LoVo (cell line): ENCODE data around the gene ADGRE2.
"Not testable (repeated sequence)": the region's sequence is repeated elsewhere in the genome, so short reads cannot be mapped to it uniquely, and the experiment has no call there.

Source experiments
- DNase-seq: peaks from one replicate; pipeline ENCODE4 v3.0.0-alpha.2; 2016; ENCODE audit warnings: low spot score

Gene ADGRE2

DNA sequence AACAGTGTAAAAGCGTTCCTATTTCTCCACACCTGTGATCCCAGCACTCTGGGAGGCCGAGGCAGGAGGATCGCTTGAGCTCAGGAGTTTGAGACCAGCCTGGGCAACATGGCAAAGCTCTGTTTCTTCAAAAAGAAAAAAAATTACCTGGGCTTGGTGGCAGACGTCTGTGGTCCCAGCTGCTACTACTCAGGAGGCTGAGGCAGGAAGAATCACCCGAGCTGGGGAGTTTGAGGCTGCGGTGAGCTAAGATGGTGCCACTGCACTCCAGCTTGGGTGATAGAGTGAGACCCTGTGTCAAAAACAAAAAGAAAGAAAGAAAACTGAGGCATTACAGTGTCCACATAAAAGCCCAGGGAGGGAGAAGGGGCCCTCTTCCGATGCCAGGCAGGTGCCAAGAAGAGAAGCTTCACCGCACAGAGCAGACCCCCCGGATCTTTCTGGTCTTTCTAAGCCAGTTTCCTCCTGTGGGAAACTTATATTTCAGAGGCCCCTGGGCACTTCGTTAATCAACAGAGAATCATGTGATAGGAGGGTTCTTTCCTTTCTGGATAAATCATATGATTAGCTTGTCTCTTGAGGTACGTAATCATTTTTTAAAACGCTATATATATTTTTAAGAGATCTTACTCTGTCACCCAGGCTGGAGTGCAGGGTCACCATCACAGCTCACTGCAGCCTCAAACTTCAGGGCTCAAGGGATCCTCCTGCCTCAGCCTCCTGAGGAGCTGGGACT lies at the start of gene ADGRE2:
ADGRE2 (minus strand) TSS at position 451 of the 736 bp plus-strand sequence. CDS start 1,804 bp downstream, outside the sequence.
- not testable (repeated sequence) for DNase-seq

DNA sequence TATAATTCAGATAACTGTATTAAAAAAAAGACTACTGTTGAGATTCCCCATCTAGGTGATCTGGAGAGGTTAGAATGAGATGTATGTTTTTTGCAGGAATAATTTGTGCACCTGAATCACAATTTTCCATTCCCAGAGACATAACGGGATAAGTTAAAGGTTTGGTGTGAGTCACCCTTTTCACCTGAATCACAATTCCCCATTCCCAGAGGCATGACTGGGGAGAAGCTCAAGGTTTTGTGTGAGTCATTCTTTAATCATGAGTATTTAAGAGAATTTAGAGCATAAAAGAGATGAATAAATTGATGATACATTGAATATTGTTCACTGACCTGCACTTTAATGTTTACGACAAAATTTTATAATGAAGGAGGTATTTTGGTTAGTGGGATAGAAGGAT lies 47.6 kb upstream of the ADGRE2 start:
- DNase-seq = no peak

DNA sequence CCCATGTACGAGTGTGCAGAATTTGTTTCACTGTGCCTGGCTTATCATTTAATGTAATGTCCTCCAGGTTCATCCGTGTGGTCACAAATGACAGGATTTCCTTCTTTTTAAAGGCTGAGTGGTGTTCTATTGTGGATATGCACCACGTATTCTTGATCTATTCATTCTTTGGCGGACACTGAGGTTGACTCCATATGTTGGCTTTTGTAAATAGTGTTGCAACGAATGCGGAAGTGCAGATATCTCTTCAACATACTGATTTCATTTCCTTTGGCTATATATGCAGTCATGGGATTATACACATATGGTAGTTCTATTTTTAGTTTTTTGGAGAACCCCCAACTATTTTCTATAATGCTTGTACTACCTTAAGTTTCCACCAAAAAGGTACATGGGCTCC lies 43.6 kb upstream of the ADGRE2 start:
- DNase-seq = no peak

DNA sequence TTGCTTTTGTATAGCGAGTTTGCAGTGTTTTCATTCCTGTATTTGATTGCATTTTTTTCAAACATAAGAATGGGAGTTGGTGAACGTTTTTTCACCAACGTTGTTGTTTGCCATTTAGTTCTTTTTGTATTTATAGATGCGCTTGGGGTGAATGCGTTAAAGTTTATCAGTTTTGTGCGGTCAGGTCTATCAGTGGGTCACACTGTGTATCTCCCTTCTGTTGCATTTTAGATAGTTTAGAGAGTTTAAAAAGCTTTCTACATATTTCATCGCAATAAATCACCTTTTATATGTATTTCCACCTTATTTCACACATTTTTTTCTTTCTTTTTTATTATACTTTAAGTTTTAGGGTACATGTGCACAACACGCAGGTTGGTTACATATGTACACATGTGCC lies 40.2 kb upstream of the ADGRE2 start:
- no peak for DNase-seq

DNA sequence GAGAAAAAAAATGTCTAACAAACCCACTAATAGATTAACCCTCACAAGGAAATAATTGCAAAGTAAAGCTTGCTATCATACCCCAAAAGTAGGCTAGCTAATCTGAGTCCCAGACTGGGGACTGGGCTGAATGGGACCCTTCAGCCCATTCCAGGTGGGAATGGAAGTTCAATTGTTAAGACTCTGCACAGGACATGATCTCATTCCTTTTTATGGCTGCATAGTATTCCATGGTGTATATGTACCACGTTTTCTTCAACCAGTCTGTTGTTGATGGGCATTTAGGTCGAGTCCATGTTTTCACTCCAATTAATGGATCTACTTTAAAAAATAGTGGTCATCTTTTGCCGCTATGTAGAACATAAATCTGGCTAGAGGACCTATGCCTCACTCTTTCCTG lies 38.7 kb upstream of the ADGRE2 start:
- DNase-seq = no peak

DNA sequence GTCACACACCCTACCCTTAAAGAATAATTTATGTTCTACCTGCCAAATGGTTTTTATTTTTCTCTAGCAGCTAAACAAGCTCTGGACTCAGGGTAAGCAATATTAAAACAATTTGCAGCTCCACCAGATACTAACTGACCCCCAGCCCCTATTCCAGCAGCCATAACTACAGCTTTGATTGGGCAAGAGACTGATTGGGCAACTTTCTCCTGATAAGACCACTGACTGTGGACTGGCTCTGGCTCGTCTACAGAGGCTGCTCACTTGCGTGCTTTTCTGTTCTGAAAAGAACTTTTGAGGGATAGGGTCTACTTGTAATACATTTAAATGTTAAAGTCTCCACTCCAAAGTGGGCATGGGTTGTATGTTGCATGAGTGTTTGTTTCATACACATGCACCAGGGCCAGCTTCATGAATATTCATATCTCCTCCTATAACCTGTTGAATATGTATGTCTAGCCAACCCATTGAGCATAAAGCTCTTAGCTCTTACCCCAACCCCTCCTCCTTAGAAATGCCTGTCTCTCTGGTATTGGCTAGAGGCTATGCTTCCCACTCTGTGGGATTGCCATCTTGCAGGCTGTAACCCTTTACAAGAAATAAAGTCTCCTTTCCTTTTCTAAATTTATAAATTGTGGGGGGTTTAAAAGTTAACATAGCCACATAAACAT lies 36.8 kb upstream of the ADGRE2 start:
- DNase-seq = no peak

DNA sequence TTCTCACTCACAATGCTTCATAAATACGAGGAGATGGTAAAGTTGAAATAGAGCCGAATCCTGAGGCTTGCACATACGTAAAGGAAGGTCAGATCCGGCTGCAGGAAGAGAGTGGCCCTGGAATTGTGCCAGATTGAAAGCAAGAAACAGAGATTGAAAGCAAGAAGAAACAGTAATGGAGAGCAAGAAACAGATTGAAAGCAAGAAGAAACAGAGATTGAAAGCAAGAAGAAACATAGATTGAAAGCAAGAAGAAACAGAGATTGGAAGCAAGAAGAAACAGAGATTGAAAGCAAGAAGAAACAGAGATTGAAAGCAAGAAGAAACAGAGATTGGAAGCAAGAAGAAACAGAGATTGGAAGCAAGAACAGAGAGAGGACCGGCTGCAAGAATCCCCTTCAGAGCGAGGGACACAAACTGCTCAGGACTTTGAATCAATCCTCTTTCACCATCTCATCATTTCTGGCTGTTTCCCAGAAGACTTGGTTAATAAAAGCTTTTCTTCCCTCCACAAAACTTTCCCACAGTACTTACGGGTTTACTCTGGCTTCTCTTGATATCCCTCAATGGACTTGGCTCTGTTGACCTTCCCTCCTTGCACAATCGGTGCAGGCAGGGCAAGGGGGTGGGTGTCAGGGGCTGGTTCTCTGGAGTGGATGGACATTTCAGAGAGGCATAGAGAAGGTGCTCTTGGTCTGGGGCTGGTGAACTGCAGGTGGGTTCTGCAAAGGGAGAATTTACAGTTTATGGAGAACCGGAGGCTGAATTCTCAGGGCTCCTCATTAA lies 31.1 kb upstream of the ADGRE2 start:
- no peak for DNase-seq

DNA sequence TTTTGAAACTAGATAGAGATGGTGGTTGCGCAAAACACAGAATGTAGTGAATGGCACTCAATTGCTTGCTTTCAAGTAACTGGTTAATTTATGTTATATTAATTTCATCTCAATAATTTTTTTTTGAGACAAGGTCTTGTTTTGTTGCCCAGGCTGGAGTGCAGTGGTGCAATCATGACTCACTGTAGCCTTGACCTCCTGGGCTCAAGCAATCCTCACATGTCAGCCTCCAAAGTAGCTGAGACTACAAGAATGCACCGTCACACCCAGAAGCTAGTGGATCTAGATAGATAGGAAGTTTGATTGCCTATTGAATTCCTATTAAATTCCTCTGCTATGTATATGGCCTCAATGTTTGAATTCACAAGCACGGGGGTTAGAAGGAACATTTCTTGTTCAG lies 26.4 kb upstream of the ADGRE2 start:
- no peak for DNase-seq

DNA sequence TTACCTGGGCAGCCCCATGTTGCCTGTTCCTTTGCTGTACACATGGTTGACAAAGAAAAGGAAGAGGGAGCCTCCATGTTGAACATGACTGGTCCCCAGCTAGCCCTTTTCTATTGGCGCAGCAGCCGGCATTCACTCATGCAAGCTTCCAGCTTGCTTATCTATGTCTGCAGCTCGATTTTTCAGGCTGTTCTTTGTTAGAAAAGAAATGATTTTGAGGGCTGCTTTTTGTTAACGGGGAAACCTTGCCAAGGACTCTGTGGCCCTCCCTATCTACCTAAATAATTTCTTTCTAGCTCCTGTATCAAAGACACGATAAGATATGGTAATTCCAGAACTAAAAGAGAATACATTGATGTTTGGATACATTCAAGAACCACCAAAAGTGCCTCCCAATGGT lies 20.4 kb upstream of the ADGRE2 start:
- DNase-seq = no peak

DNA sequence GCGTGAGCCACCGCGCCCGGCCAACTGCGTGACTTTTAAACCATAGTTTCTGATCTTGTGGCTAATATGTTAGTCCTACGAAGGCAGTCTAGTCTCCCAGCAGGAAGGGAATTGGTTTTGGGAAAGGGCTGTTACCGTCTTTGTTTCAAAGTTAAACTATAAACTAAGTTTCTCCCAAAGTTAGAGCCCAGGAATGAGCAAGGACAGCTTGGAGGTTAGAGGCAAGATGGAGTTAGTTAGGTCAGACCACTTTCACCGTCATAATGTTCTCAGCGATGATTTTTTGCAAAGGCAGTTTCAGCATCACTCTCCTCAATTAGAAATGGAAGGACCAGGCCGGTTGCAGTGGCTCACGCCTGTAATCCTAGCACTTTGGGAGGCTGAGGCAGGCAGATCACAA lies 17.7 kb upstream of the ADGRE2 start:
- DNase-seq = no peak

DNA sequence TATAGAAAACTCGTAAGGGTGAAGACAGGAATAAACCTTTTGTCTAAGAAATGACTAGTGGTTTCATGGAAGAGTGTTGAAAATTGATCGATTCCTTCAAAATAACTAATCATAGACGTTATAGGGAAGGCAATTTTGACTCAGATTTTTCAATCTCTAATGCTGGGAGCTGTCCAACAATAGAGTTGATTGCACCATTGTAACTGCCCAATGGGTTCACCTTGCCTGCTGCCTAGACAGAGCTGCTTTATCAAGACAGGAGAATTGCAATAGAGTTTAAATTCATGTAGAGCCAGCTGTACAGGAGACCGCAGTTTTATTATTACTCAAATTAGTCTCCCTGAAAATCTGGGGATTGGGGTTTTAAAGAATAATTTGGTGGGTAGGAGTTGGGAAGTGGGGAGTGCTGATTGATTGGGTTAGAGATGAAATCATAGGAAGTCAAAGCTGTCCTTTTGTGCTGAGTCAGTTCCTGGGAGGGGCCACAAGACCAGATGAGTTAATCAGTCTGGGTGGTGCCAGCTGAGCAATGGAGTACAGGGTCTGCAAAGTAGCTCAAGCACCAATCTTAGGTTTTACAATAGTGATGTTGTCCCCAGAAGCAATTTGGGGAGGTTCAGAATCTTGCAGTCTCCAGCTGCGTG lies 16.8 kb upstream of the ADGRE2 start:
- no peak for DNase-seq

DNA sequence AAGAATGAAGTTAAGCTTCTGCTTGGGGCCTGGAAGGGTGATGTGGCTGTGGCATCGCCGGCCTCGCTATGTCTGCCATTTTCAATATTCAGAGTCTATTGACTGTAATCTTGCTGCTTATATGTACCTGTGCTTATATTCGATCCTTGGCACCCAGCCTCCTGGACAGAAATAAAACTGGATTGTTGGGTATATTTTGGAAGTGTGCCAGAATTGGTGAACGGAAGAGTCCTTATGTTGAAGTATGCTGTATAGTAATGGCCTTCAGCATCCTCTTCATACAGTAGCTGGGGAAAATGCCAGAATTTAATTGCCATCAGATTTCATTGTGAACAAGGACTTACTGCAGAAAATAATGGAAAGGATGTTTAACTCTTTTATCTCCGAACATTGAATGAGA lies 13.9 kb upstream of the ADGRE2 start:
- not testable (repeated sequence) for DNase-seq

DNA sequence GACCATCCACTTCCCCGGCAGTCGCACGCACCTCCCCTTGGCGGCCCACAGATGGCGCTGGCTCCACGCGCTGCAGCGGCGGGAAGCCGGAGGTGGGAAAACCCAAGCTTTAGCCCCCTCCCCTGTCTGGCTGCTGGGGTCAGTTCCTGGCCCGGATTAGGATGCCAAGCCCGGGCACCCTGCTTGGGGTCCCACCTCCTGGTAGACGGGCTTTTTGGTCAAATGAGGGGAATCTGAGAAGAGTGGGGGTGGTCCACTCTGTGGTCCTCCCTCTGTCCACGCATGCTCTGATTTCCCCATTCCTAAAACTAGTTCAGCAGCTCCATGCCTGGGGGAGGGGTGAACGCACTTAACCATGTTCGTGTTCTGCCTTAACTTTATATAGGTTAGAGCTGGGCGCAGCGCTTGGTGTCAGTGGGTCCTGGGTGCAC lies 8.1 kb upstream of the ADGRE2 start:
- DNase-seq = no peak

DNA sequence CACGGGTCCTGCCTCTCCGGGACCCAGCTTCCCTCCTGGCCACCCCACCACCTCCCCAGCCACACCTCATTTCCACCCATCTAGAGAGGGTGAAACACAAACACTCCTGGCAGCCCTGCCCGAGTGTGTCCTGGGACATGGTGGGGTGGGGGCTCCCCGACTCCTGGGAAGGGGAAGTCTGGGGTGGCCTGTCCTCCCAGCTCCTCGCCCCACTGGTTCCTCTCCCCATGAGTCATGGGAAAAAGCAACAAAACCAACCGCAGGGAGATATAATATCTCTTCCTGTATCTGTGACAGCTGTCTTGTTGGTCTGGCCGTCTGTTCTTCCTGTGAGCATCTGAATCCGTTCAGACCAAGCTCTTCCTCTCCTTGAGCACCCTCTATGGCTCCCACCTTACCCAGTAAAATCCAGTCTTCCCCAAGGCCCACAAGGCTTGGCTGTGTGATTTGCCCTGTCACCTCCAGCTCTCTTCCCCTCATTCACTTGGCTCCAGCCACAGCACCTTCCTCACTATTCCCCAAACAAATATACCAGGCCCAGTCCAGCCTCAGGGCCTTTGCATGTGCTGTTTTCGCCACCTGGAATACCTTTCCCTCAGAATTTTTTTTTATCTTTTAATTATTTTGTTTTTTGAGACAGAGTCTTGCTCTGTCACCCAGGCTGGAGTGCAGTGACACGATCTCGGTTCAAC lies 6.9 kb upstream of the ADGRE2 start:
- DNase-seq = not testable (repeated sequence)

DNA sequence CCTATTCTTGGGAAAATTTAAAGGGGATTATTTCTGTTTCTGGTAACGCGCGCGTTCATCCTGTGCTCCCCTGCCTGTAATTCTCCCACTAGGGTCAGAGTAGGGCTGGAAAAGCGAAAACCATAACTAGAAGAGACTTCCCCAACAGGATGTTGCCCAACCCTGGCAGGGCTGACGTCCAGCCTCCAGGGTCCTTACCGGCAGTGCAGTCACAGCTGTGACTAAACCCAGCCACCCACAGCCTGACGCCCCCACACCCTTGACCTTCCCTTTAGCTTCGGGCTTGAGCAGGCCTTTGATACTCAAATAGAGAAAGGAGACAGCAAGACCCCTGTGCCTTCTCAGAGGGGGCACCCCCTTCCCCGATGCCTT lies 6.4 kb upstream of the ADGRE2 start:
- DNase-seq = not testable (repeated sequence)

DNA sequence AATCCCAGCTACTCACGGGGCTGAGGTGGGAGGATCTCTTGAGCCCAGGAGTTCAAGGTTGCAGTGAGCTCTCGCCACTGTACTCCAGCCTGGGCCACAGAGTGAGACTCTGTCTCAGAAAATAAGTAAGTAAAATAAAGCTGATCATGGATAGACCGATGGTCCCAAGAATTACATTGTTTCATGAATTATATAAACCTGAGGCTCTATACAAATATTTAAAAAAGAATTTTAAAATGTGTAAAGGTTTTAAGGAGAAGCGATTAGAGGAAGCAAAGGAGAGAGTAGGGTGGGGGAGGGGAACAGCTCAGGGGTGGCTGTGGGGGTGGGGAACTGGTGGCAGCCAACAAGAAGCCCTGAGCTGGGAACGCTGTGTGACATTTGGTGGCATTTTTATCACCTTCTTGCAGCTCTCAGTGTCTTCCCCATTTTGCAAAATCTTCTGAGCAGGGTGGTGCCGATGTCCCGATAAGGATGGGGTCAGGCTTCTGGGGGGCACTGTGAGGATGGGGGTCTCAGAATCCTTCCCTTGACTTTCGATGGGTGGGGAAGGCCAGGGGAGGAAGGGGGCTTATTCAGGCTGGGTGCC lies 5.1 kb upstream of the ADGRE2 start:
- DNase-seq = not testable (repeated sequence)

DNA sequence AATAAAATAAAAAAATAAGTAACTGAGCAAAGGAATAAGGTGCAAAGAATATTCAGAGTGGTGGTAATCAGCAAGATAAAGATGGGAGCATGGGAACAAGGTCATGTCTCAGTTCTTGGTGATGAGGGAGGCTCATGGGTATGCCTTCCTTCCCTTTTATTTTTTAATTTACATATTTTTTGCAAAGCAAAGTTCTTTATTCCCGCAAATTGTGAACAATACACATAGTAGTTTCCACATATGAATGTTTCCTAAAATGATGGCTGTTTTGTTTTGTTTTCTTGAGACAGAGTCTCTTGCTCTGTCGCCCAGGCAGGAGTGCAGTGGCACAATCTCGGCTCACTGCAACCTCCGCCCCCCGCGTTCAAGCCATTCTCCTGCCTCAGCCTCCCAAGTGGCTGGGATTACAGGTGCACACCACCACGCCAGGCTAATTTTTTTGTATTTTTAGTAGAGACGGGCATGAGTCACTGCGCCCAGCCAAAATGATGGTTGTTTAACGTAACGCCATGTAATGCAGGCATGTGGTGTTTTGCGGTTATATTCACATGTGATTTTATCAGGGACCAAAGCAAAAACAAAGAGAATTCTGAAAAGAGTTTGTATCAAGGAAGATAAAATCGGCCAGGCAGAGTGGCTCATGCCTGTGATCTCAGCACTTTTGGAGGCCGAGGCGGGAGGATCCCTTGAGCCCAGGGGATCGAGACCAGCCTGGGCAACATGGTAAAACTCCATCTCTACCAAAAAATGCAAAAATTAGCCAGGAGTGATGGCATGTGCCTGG lies 4.5 kb upstream of the ADGRE2 start:
- DNase-seq = no peak

DNA sequence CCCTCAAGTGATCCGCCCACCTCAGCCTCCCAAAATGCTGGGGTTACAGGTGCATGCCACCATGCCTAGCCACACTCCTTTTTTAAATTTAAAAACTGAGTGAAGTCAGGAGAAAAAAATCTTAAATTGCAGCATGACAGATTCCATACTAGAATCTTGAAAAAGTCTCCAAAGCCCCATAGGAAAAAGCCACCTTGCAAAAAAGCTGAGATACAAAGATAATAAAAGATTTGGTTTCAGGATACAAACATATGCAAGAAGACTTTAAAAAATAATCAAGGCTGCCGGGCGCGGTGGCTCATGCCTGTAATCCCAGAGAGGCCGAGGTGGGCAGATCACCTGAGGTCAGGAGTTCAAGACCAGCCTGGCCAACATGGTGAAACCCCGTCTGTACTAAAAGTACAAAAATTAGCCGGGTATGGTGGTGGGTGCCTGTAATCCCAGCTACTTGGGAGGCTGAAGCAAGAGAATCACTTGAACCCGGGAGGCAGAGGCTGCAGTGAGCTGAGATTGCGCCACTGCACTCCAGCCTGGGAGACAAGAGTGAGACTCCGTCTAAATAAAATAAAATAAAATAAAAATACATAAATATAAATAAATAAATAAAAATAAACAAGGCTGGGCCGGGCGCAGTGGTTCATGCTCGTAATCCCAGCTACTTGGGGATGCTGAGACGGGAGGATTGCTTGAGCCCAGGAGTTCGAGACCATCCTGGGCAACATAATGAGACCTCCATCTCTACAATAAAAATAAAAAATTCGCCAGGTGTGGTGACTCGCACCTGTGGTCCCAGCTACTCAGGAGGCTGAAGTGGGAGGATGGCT lies 3.6 kb upstream of the ADGRE2 start:
- DNase-seq = not testable (repeated sequence)

DNA sequence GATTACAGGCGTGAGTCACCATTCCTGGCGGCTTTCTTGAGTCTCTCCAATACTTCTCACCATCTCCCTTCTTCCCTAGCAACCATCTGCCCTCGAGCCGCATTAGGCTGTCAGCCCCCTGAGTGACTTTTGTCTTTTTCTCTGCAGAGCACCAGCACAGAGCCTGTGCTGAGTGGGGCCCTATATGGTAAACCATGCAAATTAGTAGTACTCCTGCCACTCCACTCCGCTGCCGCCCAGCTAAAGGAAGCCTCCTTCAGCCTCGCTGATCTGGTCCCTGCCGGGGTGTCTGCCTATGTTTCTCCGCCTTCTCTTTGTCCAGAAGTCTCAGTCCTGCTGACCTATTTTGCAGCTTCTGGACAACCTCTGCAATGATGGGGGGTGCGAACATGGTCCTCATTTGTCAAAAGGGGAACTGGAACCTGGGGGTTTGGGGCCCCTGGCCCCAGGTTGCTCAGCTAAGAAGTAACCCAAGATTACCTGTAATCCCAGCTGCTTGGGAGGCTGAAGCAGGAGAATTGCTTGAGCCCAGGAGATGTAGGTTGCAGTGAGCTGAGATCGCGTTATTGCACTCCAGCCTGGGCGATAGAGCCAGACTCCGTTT lies 2.4 kb upstream of the ADGRE2 start:
- not testable (repeated sequence) for DNase-seq
